IPS-20b (cell line): Measurements from ENCODE around the gene KDM3B.

ENCODE experiments used
- H3K27ac ChIP-seq: one replicate; pipeline ENCODE4 v1.5.1; 2013; ENCODE audit warnings: low read length
- H3K27me3 ChIP-seq: 2 replicates; pipeline ENCODE4 v1.6.1; 2013; ENCODE audit warnings: mild to moderate bottlenecking, low read length, inconsistent platforms; ENCODE audit not compliant: insufficient read depth
- H3K36me3 ChIP-seq: 2 replicates; pipeline ENCODE4 v1.6.1; 2013; ENCODE audit warnings: low read depth, mild to moderate bottlenecking, inconsistent platforms, low read length, moderate library complexity; ENCODE audit not compliant: insufficient read depth
- H3K4me1 ChIP-seq: 2 replicates; pipeline ENCODE4 v1.6.1; 2013; ENCODE audit warnings: mild to moderate bottlenecking, control low read depth, inconsistent platforms, low read length, moderate library complexity; ENCODE audit not compliant: insufficient read depth
- H3K4me3 ChIP-seq: 2 replicates; pipeline ENCODE4 v1.5.1; 2013; ENCODE audit warnings: mild to moderate bottlenecking, low read length, inconsistent platforms
- H3K9ac ChIP-seq: 2 replicates; pipeline ENCODE4 v1.6.1; 2013; ENCODE audit warnings: low read depth, mild to moderate bottlenecking, inconsistent platforms, low read length, moderate library complexity
- H3K9me3 ChIP-seq: 2 replicates; pipeline ENCODE4 v1.6.1; 2013; ENCODE audit warnings: mild to moderate bottlenecking, low read depth, low read length, inconsistent platforms; ENCODE audit not compliant: insufficient read depth

KDM3B gene

GRCh38 chr5:138337685-138338410 is 14.6 kb upstream of the KDM3B start, which contains the start of gene FAM53C:
Gene FAM53C, plus strand, starts transcription at chr5:138338266. Its CDS starts 3,070 bp downstream, at chr5:138341336.
- Histone ChIP-seq H3K4me1 (no peaks in the 10 kb centered on the region), H3K36me3 (peaks cover 24% of the 10 kb centered on the region)

GRCh38 chr5:138338411-138339090 is 13.9 kb upstream of the KDM3B start:
- Histone ChIP-seq H3K9ac (peak overlapping the region; percentile 93), H3K4me3 (peak overlapping the region; percentile 86), H3K36me3 (peaks cover 31% of the 10 kb centered on the region), H3K27me3 (no peaks in the 10 kb centered on the region), H3K27ac (peak overlapping the region; percentile 87), H3K4me1 (no peaks in the 10 kb centered on the region), H3K9me3 (no peaks in the 10 kb centered on the region)

More at GRCh38 chr5:138337685-138338410, 14.6 kb upstream of the KDM3B start, which contains the start of gene FAM53C:
- Histone ChIP-seq H3K27ac (peak within 1 kb of the TSS; percentile 87), H3K4me3 (peak within 1 kb of the TSS; percentile 86), H3K9ac (peak within 1 kb of the TSS; percentile 93), H3K9me3 (no peaks in the 10 kb centered on the region), H3K27me3 (no peaks in the 10 kb centered on the region)

- peak overlapping the region; percentile 86 for H3K4me3 ChIP-seq
- H3K9me3 ChIP-seq: no peaks in the 10 kb centered on the region
- H3K27ac ChIP-seq: peak overlapping the region; percentile 87
- H3K27me3 ChIP-seq: no peaks in the 10 kb centered on the region
- H3K36me3 ChIP-seq: peaks cover 36% of the 10 kb centered on the region
- H3K9ac ChIP-seq: peak overlapping the region; percentile 93
- no peaks in the 10 kb centered on the region for H3K4me1 ChIP-seq
Measured at GRCh38 chr5:138339091-138339456, 13.4 kb upstream of the KDM3B start.

GRCh38 chr5:138339464-138339863 is 13.0 kb upstream of the KDM3B start:
- no peaks in the 10 kb centered on the region for H3K4me1 ChIP-seq
- peaks cover 40% of the 10 kb centered on the region for H3K36me3 ChIP-seq
- H3K4me3 ChIP-seq: peak overlapping the region; percentile 86
- no peaks in the 10 kb centered on the region for H3K9me3 ChIP-seq
- peak overlapping the region; percentile 87 for H3K27ac ChIP-seq
- H3K9ac ChIP-seq: peak overlapping the region; percentile 93
- H3K27me3 ChIP-seq: no peaks in the 10 kb centered on the region

GRCh38 chr5:138340008-138340407 is 12.5 kb upstream of the KDM3B start:
- H3K4me3 ChIP-seq: peak overlapping the region; percentile 86
- peak overlapping the region; percentile 93; the same call in 1 of the 2 replicates for H3K9ac ChIP-seq
- H3K27me3 ChIP-seq: no peaks in the 10 kb centered on the region
- no peak overlapping the region for H3K27ac ChIP-seq
- peaks cover 46% of the 10 kb centered on the region for H3K36me3 ChIP-seq
- H3K9me3 ChIP-seq: no peaks in the 10 kb centered on the region
- H3K4me1 ChIP-seq: no peaks in the 10 kb centered on the region

GRCh38 chr5:138344887-138345622 is 7.4 kb upstream of the KDM3B start:
- H3K4me3 ChIP-seq: no peak overlapping the region
- no peaks in the 10 kb centered on the region for H3K4me1 ChIP-seq
- no peak overlapping the region for H3K27ac ChIP-seq
- no peaks in the 10 kb centered on the region for H3K9me3 ChIP-seq
- no peak overlapping the region for H3K9ac ChIP-seq
- no peaks in the 10 kb centered on the region for H3K27me3 ChIP-seq
- H3K36me3 ChIP-seq: peaks cover 92% of the 10 kb centered on the region

- Histone ChIP-seq H3K27me3 (no peaks in the 10 kb centered on the region), H3K27ac (no peak overlapping the region), H3K4me1 (no peaks in the 10 kb centered on the region), H3K9me3 (no peaks in the 10 kb centered on the region), H3K36me3 (peaks cover 74% of the 10 kb centered on the region), H3K4me3 (no peak overlapping the region), H3K9ac (no peak overlapping the region)
Measured at GRCh38 chr5:138346889-138347288, 5.6 kb upstream of the KDM3B start.

- Histone ChIP-seq H3K36me3 (peaks cover 47% of the 10 kb centered on the region), H3K4me1 (peaks cover 7% of the 10 kb centered on the region; the same call in 1 of the 2 replicates), H3K9me3 (no peaks in the 10 kb centered on the region), H3K27me3 (no peaks in the 10 kb centered on the region), H3K9ac (no peak overlapping the region), H3K27ac (no peak overlapping the region), H3K4me3 (no peak overlapping the region)
Measured at GRCh38 chr5:138349852-138350562, 2.5 kb upstream of the KDM3B start.

- Histone ChIP-seq H3K36me3 (peaks cover 42% of the 10 kb centered on the region), H3K27ac (no peak overlapping the region)
Measured at GRCh38 chr5:138350563-138350890, 2.0 kb upstream of the KDM3B start.

GRCh38 chr5:138351056-138351455 is 1.4 kb upstream of the KDM3B start:
- Histone ChIP-seq H3K27ac (no peak overlapping the region), H3K4me1 (peaks cover 7% of the 10 kb centered on the region; the same call in 1 of the 2 replicates), H3K9me3 (no peaks in the 10 kb centered on the region), H3K27me3 (no peaks in the 10 kb centered on the region), H3K36me3 (peaks cover 37% of the 10 kb centered on the region), H3K4me3 (no peak overlapping the region), H3K9ac (no peak overlapping the region)

More at GRCh38 chr5:138350563-138350890, 2.0 kb upstream of the KDM3B start:
- no peaks in the 10 kb centered on the region for H3K27me3 ChIP-seq
- H3K9ac ChIP-seq: no peak overlapping the region
- no peak overlapping the region for H3K4me3 ChIP-seq
- H3K9me3 ChIP-seq: no peaks in the 10 kb centered on the region
- H3K4me1 ChIP-seq: peaks cover 7% of the 10 kb centered on the region; the same call in 1 of the 2 replicates

- H3K27me3 ChIP-seq: no peaks in the 10 kb centered on the region
- no peaks in the 10 kb centered on the region for H3K9me3 ChIP-seq
- H3K4me1 ChIP-seq: peaks cover 7% of the 10 kb centered on the region; the same call in 1 of the 2 replicates
- H3K27ac ChIP-seq: no peak overlapping the region
- peaks cover 32% of the 10 kb centered on the region for H3K36me3 ChIP-seq
- no peak overlapping the region for H3K9ac ChIP-seq
- H3K4me3 ChIP-seq: no peak overlapping the region
Measured at GRCh38 chr5:138351517-138351916, 968 bp upstream of the KDM3B start.
